Vagina (tissue), 2 donors: ENCODE measurements around the gene ZNF709.

Experiments
- CTCF ChIP-seq, 3 experiments: fragments of 450-650 bp in 2 of 3; fragments of 200-600 bp in 1 of 3; sonication (generic) in 1 of 3; IDR thresholded peaks; one replicate each; pipeline ENCODE4 v1.5.1; 2017 to 2019; ENCODE audit warnings: antibody characterized with exemption in 3 of 3, mild to moderate bottlenecking in 2 of 3, moderate library complexity in 2 of 3
- POLR2AphosphoS5 ChIP-seq, 2 donors: sonication (generic); formaldehyde crosslinking; IDR thresholded peaks; one replicate each; pipeline ENCODE4 v1.9.0; 2017; ENCODE audit warnings: antibody characterized with exemption in 2 of 2, mild to moderate bottlenecking in 2 of 2, low read depth in 1 of 2; ENCODE audit not compliant: insufficient read depth in 1 of 2

DNA sequence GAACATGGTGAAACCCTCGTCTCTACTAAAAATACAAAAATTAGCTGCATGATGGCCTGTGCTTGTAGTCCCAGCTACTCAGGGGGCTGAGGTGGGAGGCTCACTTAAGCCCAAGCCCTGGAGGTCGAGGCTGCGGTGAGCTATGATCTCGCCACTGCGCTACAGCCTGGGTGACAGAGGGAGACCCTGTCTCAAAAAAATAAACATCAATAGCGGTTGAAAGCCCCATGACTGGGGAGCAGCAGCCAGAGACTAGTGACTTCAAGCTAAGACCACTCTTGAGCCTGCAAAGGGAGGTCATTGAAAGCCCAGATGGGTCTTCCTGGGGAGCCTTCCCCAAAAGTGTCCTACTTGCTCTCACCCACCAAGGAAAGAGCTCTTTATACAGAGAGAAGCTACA lies 11.9 kb upstream of the ZNF709 start:
- TF ChIP-seq CTCF (IDR thresholded peaks at IDR 0.05) (no peak), POLR2AphosphoS5 (IDR thresholded peaks at IDR 0.05; ENCODE audit: insufficient read depth in 1 of 2, low read depth in 1 of 2) (no peak)
